Activated T-helper 2 cell treated with anti-CD3 and anti-CD28 coated beads, Interferon-gamma antibody, Interleukin-2, Interleukin-4, amounts not matched to agents 10 μg/mL and 5 μg/mL and 100 μg/mL, durations not matched to agents 14 hours and 24 hours and 36 hours (primary cell): ENCODE measurements around the gene ACAP2. TPM values are rescaled to one million over a fixed set of nuclear protein-coding genes. Genes with fewer than 3 reads are reported as not detected.

Source experiments
- DNase-seq: peaks from one replicate; pipeline ENCODE4 v3.0.0; 2021; ENCODE audit warnings: low spot score
- H3K27ac Mint-ChIP-seq: one replicate; pipeline ENCODE4 v1.8.0; 2021; ENCODE audit warnings: mixed read lengths
- H3K27me3 Mint-ChIP-seq: one replicate; pipeline ENCODE4 v1.8.0; 2021; ENCODE audit warnings: low read depth, mixed read lengths
- H3K36me3 Mint-ChIP-seq: one replicate; pipeline ENCODE4 v1.8.0; 2021; ENCODE audit warnings: low read depth, mixed read lengths
- H3K4me1 Mint-ChIP-seq: one replicate; pipeline ENCODE4 v1.8.0; 2021; ENCODE audit warnings: low read depth, mixed read lengths
- H3K4me3 Mint-ChIP-seq: one replicate; pipeline ENCODE4 v1.8.0; 2021; ENCODE audit warnings: low read depth, mild to moderate bottlenecking, moderate library complexity, mixed read lengths
- H3K9me3 Mint-ChIP-seq: one replicate; pipeline ENCODE4 v1.8.0; 2021; ENCODE audit warnings: mixed read lengths
- intact Hi-C: fragments of 100-400 bp; cut with micrococcal nuclease; formaldehyde crosslinking; loops from one replicate; pipeline ENCODE4 v1.15.1; 2023
- total RNA-seq: library from RNA; stranded (reverse); gene quantifications from 2 replicates; pipeline ENCODE4 v1.2.3, GENCODE V29; 2022

Gene ACAP2
- total RNA-seq, 1 donor from 2014 or later = 49.8 TPM

DNA sequence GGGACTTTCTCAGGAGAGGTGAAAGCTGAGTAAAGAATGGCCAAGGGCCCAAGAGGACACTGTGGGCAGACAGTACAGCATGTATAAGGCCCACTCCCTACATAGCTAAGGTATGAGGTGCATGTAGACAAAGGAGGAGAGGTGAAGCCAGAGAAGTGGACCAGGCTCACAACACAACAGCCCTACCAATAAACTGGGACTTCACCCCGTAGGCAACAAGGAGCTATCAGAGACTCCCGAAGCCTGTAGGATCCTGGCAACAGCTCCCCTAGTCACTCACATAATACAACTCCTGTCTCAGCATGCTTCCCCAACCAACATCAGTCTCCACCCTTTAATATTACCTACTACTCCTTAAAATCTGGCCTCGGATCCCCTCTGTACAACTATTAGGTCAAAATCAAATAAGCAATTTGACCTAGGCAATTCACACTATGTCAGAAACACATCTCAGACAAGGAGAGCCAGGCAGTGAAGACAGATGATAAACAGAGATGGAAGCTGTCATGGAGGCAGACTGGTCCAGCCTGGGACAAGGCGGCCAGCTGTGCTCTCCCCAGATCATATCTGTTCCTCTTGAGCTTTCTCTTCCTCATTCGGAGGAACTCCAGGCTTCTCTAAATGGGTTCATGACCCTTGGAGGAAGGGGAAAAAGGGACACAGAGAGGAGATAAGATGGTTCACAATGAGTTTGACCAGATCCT, 173.3 kb downstream of the ACAP2 start:
- DNase-seq = no peak
- intact Hi-C loops = loop anchor here (5.0 kb wide), 3 partner anchors 188 to 597 kb away; partner anchors contain the start of genes LSG1 and PPP1R2
- Mint-ChIP-seq H3K27me3 (no peaks in the 10 kb centered on the region), H3K27ac (no peak overlapping the region), H3K9me3 (no peaks in the 10 kb centered on the region), H3K4me1 (peaks cover 23% of the 10 kb centered on the region), H3K36me3 (peaks cover 14% of the 10 kb centered on the region), H3K4me3 (peak overlapping the region; percentile 85)

DNA sequence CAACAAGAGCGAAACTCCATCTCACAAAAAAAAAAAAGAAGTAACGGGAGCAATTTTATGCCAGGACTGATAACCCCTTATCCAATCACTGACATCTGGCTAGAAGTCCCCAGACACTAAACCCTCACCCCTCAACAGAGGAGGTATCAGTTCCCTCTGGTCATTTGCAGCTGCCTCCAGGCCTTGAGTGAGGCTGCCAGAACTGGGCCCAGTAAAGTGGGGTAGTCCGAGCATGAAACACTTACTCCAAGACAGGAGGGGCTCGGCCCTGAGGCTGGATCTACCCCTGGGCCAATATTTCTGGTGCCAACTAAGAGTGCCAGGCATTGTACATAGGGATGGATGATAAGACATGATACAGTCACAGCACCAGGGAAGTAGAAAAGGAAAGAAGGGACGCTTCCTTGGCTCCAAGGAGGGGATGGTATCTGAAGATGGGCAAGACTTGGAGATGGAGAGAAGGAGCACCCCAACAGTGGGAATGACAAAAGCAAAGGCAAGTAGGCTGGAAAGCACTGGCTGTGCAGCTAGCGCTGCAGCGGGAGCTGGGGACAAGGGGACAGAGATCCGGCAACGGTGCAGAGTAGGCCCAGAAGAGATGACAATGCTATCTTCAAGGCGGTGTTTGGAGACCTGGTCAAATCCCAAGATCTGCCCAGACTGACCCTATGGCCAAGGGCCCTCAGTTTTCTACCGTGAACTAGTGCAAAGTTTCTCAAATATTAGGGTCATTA, 174.1 kb downstream of the ACAP2 start:
- Mint-ChIP-seq H3K27me3 (no peaks in the 10 kb centered on the region), H3K9me3 (no peaks in the 10 kb centered on the region), H3K27ac (no peak overlapping the region), H3K4me3 (peak overlapping the region; percentile 30), H3K4me1 (peaks cover 26% of the 10 kb centered on the region), H3K36me3 (peaks cover 14% of the 10 kb centered on the region)
- DNase-seq = no peak
- intact Hi-C loops = no loop called here

GRCh38 chr3:195267096-195267495, 175.7 kb downstream of the ACAP2 start:
- Mint-ChIP-seq H3K4me3 (no peak overlapping the region), H3K4me1 (peaks cover 26% of the 10 kb centered on the region), H3K36me3 (peaks cover 24% of the 10 kb centered on the region), H3K9me3 (no peaks in the 10 kb centered on the region), H3K27me3 (no peaks in the 10 kb centered on the region), H3K27ac (no peak overlapping the region)
- no peak for DNase-seq
- intact Hi-C loops = no loop called here

GRCh38 chr3:195266428-195266827, 176.4 kb downstream of the ACAP2 start:
- peaks cover 26% of the 10 kb centered on the region for H3K36me3 Mint-ChIP-seq
- intact Hi-C loops = no loop called here
- H3K9me3 Mint-ChIP-seq = no peaks in the 10 kb centered on the region
- no peak for DNase-seq
- no peaks in the 10 kb centered on the region for H3K27me3 Mint-ChIP-seq
- no peak overlapping the region for H3K27ac Mint-ChIP-seq
- H3K4me3 Mint-ChIP-seq = no peak overlapping the region
- peaks cover 26% of the 10 kb centered on the region for H3K4me1 Mint-ChIP-seq

DNA sequence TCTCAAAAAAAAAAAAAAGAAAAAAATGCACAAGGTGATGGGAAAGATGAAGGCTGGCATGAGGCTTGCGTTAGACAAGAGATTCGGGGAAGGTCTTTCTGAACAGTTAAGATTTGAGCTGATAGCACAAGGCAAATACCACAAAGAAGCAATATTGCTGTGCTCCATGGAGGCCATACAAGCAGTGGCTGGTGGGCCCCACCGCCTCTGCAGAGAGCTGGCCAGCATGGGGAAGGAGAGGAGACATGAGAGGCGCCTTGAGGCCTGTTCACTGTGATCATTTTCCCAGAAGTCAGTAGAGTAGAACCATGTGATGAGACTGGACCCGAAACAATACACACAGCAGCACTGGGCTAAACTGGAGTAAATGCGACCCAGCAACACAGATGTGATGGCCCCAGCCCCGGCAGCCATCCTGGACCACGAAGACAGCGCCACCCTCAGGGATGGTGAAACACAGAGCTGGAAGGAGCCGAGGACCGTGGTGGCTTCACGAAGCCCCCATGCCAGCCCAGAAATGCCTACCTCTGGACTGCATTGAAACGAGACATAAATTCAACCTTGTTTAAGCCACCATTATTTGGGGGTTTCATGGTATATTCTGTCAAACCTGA, 177.3 kb downstream of the ACAP2 start:
- DNase-seq = no peak
- Mint-ChIP-seq H3K27ac (no peak overlapping the region), H3K4me3 (no peak overlapping the region), H3K27me3 (no peaks in the 10 kb centered on the region), H3K36me3 (peaks cover 26% of the 10 kb centered on the region), H3K4me1 (peaks cover 32% of the 10 kb centered on the region), H3K9me3 (no peaks in the 10 kb centered on the region)
- intact Hi-C loops = no loop called here

GRCh38 chr3:195263925-195264600, 178.8 kb downstream of the ACAP2 start:
- Mint-ChIP-seq H3K27me3 (no peaks in the 10 kb centered on the region), H3K9me3 (no peaks in the 10 kb centered on the region), H3K36me3 (peaks cover 26% of the 10 kb centered on the region), H3K27ac (no peak overlapping the region), H3K4me1 (peaks cover 24% of the 10 kb centered on the region), H3K4me3 (no peak overlapping the region)
- intact Hi-C loops = no loop called here
- DNase-seq = no peak

DNA sequence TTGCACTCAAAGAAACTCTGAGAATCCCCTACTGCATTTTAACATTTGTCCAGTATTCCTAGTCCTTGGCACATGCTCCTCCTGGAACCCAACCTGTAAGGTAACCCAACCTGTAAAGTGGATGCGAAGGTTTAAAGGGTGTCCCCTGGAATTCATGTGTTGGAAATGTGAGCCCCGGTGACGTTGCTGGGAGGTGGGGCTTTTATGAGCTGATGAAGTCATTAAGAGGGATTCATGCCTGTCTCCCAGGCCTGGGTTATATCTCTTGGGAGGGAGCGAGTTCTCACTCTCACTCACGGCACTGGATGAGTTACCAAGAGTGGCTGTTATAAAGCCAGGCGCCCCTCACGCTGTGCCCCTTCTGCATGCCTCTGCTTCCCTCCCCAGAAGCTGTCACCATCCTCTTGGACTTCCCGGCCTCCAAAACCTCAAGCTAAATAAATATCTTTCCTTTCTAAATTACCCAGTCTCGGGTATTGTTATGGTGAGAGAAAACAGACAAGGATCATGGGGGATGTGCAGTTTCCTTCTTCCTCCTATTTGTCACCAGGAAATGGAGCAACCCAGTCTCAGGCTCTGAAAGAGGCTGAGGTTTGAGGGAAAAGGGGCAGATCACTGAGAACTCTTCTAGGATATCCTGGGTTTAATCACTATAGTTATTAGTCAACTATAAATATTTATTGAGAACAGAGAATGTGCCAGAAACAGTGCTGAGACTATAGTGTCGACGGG, 179.5 kb downstream of the ACAP2 start:
- Mint-ChIP-seq H3K27ac (no peak overlapping the region), H3K4me3 (no peak overlapping the region), H3K36me3 (peaks cover 26% of the 10 kb centered on the region), H3K27me3 (no peaks in the 10 kb centered on the region), H3K9me3 (no peaks in the 10 kb centered on the region), H3K4me1 (peaks cover 26% of the 10 kb centered on the region)
- no peak for DNase-seq
- intact Hi-C loops = no loop called here

- Mint-ChIP-seq H3K9me3 (no peaks in the 10 kb centered on the region), H3K27ac (no peak overlapping the region), H3K4me1 (peaks cover 28% of the 10 kb centered on the region), H3K4me3 (no peak overlapping the region), H3K36me3 (peaks cover 17% of the 10 kb centered on the region), H3K27me3 (no peaks in the 10 kb centered on the region)
- intact Hi-C loops = loop anchor here (2.0 kb wide), 1 partner anchor 579 kb away; no protein-coding TSS in a partner anchor
- no peak for DNase-seq
Observed at GRCh38 chr3:195261925-195262324, 180.9 kb downstream of the ACAP2 start.

- Mint-ChIP-seq H3K27me3 (no peaks in the 10 kb centered on the region), H3K27ac (no peak overlapping the region), H3K9me3 (no peaks in the 10 kb centered on the region), H3K36me3 (peaks cover 12% of the 10 kb centered on the region), H3K4me1 (peaks cover 28% of the 10 kb centered on the region), H3K4me3 (peak overlapping the region; percentile 76)
- DNase-seq = no peak
- intact Hi-C loops = loop anchor here (2.0 kb wide), 1 partner anchor 578 kb away; no protein-coding TSS in a partner anchor
Observed at GRCh38 chr3:195260280-195260905, 182.4 kb downstream of the ACAP2 start.

- intact Hi-C loops = loop anchor here (2.0 to 10.0 kb wide), 3 partner anchors 135 to 675 kb away; no protein-coding TSS in a partner anchor
- no peaks in the 10 kb centered on the region for H3K9me3 Mint-ChIP-seq
Observed at GRCh38 chr3:195259475-195260279, 183.1 kb downstream of the ACAP2 start.

DNA sequence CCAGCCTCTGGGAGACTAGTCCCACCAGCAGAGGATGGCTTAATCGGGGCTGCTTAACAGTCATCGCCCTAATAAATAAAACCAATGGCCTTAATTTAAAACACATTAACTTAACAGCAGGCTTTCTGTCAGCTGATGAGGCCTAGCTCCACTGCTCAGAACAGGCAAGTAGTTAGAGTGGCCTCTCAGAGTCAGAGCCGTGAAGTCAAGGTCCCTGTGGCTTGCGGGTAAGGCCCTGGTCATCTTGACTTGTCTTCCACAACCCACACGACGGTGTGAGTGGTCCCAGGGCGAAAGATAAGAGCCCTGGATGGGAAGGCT, 183.7 kb downstream of the ACAP2 start:
- peak; percentile 7 for DNase-seq
- no peak overlapping the region for H3K27ac Mint-ChIP-seq
- peak overlapping the region; percentile 5 for H3K4me3 Mint-ChIP-seq

More at GRCh38 chr3:195259475-195260279, 183.1 kb downstream of the ACAP2 start:
- peak overlapping the region; percentile 38 for H3K27ac Mint-ChIP-seq
- peaks cover 29% of the 10 kb centered on the region for H3K4me1 Mint-ChIP-seq
- H3K4me3 Mint-ChIP-seq = peak overlapping the region; percentile 55
- peaks cover 12% of the 10 kb centered on the region for H3K36me3 Mint-ChIP-seq
- H3K27me3 Mint-ChIP-seq = no peaks in the 10 kb centered on the region
- DNase-seq = peak; percentile 80

More for the DNA sequence above, 183.7 kb downstream of the ACAP2 start:
- Mint-ChIP-seq H3K4me1 (peaks cover 26% of the 10 kb centered on the region), H3K36me3 (peaks cover 12% of the 10 kb centered on the region), H3K9me3 (no peaks in the 10 kb centered on the region), H3K27me3 (no peaks in the 10 kb centered on the region)
- intact Hi-C loops = loop anchor here (10.0 kb wide), 2 partner anchors 134 to 674 kb away; no protein-coding TSS in a partner anchor
